Large intestine (tissue), 3 donors: ENCODE results near the gene MVD. TPM values are rescaled to one million over a fixed set of nuclear protein-coding genes. Genes with fewer than 3 reads are reported as not detected.
A peak's percentile ranks its signal among the peaks of the same experiment; 100 is the strongest.

Experiments
- DNase-seq, 2 donors: peaks; one replicate each; pipeline versions ENCODE4 v3.0.0 to v3.0.0-alpha.2; 2013
- H3K27ac ChIP-seq: one replicate; pipeline ENCODE4 v1.5.1; 2013; ENCODE audit warnings: low read length
- H3K27me3 ChIP-seq: 2 replicates; pipeline ENCODE4 v1.6.1; 2013; ENCODE audit warnings: low read length; ENCODE audit not compliant: control insufficient read depth, insufficient read depth
- H3K36me3 ChIP-seq: 2 replicates; pipeline ENCODE4 v1.6.1; 2013; ENCODE audit warnings: low read length; ENCODE audit not compliant: control insufficient read depth, insufficient read depth
- H3K4me1 ChIP-seq: one replicate; pipeline ENCODE4 v1.6.1; 2013; ENCODE audit warnings: low read length; ENCODE audit not compliant: control insufficient read depth, insufficient read depth
- H3K4me3 ChIP-seq: one replicate; pipeline ENCODE4 v1.5.1; 2013; ENCODE audit warnings: low read length
- H3K9me3 ChIP-seq: one replicate; pipeline ENCODE4 v1.6.1; 2013; ENCODE audit warnings: mild to moderate bottlenecking, low read depth, low read length, moderate library complexity; ENCODE audit not compliant: control insufficient read depth
- WGBS: methylation state at CpG from one replicate; pipeline ENCODE4 v1.1.5; 2013; ENCODE audit warnings: low lambda C conversion rate; ENCODE audit not compliant: insufficient coverage; 5-methylcytosine and 5-hydroxymethylcytosine counted together
- polyA plus RNA-seq: library from polyadenylated mRNA; unstranded; fragments of 120-200 nt; gene quantifications from one replicate; pipeline ENCODE4 v1.2.1, GENCODE V29; 2013

The MVD gene
- polyA plus RNA-seq, 1 donor, result 41.0 TPM

GRCh38 chr16:88667461-88667860, 4.6 kb upstream of the MVD start:
- no peak for DNase-seq
- Histone ChIP-seq H3K4me1 (peaks cover 3% of the 10 kb centered on the region), H3K27ac (no peak overlapping the region), H3K9me3 (no peaks in the 10 kb centered on the region), H3K27me3 (no peaks in the 10 kb centered on the region), H3K36me3 (no peaks in the 10 kb centered on the region), H3K4me3 (no peak overlapping the region)
- no CpG with 5 or more reads among the region's 5 CpGs for WGBS

- Histone ChIP-seq H3K36me3 (no peaks in the 10 kb centered on the region), H3K4me1 (peaks cover 10% of the 10 kb centered on the region), H3K4me3 (no peak overlapping the region), H3K27ac (no peak overlapping the region), H3K27me3 (no peaks in the 10 kb centered on the region), H3K9me3 (no peaks in the 10 kb centered on the region)
- DNase-seq, result no peak
- no CpG with 5 or more reads among the region's 3 CpGs for WGBS
Observed at GRCh38 chr16:88665570-88665969, 2.7 kb upstream of the MVD start.

GRCh38 chr16:88665148-88665547, 2.3 kb upstream of the MVD start:
- WGBS, result 100% methylated on average over 1 of the region's 4 CpGs
- DNase-seq, result no peak
- no peaks in the 10 kb centered on the region for H3K9me3 ChIP-seq
- H3K27me3 ChIP-seq, result no peaks in the 10 kb centered on the region
- peaks cover 10% of the 10 kb centered on the region for H3K4me1 ChIP-seq
- no peaks in the 10 kb centered on the region for H3K36me3 ChIP-seq
- H3K4me3 ChIP-seq, result no peak overlapping the region
- H3K27ac ChIP-seq, result no peak overlapping the region

GRCh38 chr16:88662222-88662842, 559 bp downstream of the MVD start:
- peak in 1 of 2 donors; percentile 29 for DNase-seq
- Histone ChIP-seq H3K9me3 (no peaks in the 10 kb centered on the region), H3K4me3 (peak overlapping the region; percentile 100), H3K27me3 (no peaks in the 10 kb centered on the region), H3K36me3 (peaks cover 7% of the 10 kb centered on the region), H3K27ac (peak overlapping the region; percentile 70), H3K4me1 (peaks cover 10% of the 10 kb centered on the region)
- WGBS, result no CpG with 5 or more reads among the region's 49 CpGs

GRCh38 chr16:88661468-88661867, 1.4 kb downstream of the MVD start:
- WGBS, result no CpG with 5 or more reads among the region's 10 CpGs
- Histone ChIP-seq H3K27me3 (no peaks in the 10 kb centered on the region), H3K36me3 (peaks cover 14% of the 10 kb centered on the region), H3K9me3 (no peaks in the 10 kb centered on the region), H3K4me3 (no peak overlapping the region), H3K4me1 (peaks cover 10% of the 10 kb centered on the region), H3K27ac (no peak overlapping the region)
- DNase-seq, result no peak

- H3K4me3 ChIP-seq, result no peak overlapping the region
- no peak for DNase-seq
- no peak overlapping the region for H3K27ac ChIP-seq
- WGBS, result no CpG with 5 or more reads among the region's 25 CpGs
- H3K9me3 ChIP-seq, result no peaks in the 10 kb centered on the region
- no peaks in the 10 kb centered on the region for H3K27me3 ChIP-seq
- peaks cover 9% of the 10 kb centered on the region for H3K4me1 ChIP-seq
- peaks cover 30% of the 10 kb centered on the region for H3K36me3 ChIP-seq
Observed at GRCh38 chr16:88659160-88659559, 3.7 kb downstream of the MVD start.

GRCh38 chr16:88658714-88659113, 4.2 kb downstream of the MVD start:
- Histone ChIP-seq H3K27me3 (no peaks in the 10 kb centered on the region), H3K4me1 (peaks cover 7% of the 10 kb centered on the region), H3K27ac (no peak overlapping the region), H3K4me3 (no peak overlapping the region), H3K9me3 (no peaks in the 10 kb centered on the region), H3K36me3 (peaks cover 32% of the 10 kb centered on the region)
- DNase-seq, result no peak
- WGBS, result no CpG with 5 or more reads among the region's 15 CpGs

- no peak overlapping the region for H3K27ac ChIP-seq
- H3K27me3 ChIP-seq, result no peaks in the 10 kb centered on the region
- DNase-seq, result no peak
- WGBS, result no CpG with 5 or more reads among the region's 19 CpGs
- no peak overlapping the region for H3K4me3 ChIP-seq
- no peaks in the 10 kb centered on the region for H3K9me3 ChIP-seq
- peaks cover 6% of the 10 kb centered on the region for H3K4me1 ChIP-seq
- peaks cover 39% of the 10 kb centered on the region for H3K36me3 ChIP-seq
Observed at GRCh38 chr16:88657371-88657770, 5.5 kb downstream of the MVD start.

- Histone ChIP-seq H3K9me3 (no peaks in the 10 kb centered on the region), H3K27ac (no peak overlapping the region)
Observed at GRCh38 chr16:88656291-88656980, 6.5 kb downstream of the MVD start.

GRCh38 chr16:88655733-88656281, 7.1 kb downstream of the MVD start:
- WGBS, result no CpG with 5 or more reads among the region's 29 CpGs
- H3K27me3 ChIP-seq, result no peaks in the 10 kb centered on the region
- peaks cover 8% of the 10 kb centered on the region for H3K4me1 ChIP-seq
- no peak overlapping the region for H3K27ac ChIP-seq
- no peaks in the 10 kb centered on the region for H3K9me3 ChIP-seq
- no peak for DNase-seq
- no peak overlapping the region for H3K4me3 ChIP-seq
- H3K36me3 ChIP-seq, result peaks cover 39% of the 10 kb centered on the region

More at GRCh38 chr16:88656291-88656980, 6.5 kb downstream of the MVD start:
- H3K27me3 ChIP-seq, result no peaks in the 10 kb centered on the region
- H3K36me3 ChIP-seq, result peaks cover 39% of the 10 kb centered on the region
- WGBS, result no CpG with 5 or more reads among the region's 25 CpGs
- H3K4me1 ChIP-seq, result peaks cover 4% of the 10 kb centered on the region
- no peak overlapping the region for H3K4me3 ChIP-seq
- DNase-seq, result no peak
